Coronary artery (tissue), 2 donors: ENCODE results near the gene EFNA2.

Source experiments
- DNase-seq: peaks from one replicate; pipeline ENCODE4 v3.0.0-alpha.2; 2017; ENCODE audit warnings: low spot score
- H3K27ac ChIP-seq, 2 donors: fragments of 200-600 bp; sonication (generic); one replicate each; pipeline ENCODE4 v1.5.1; 2016 to 2019
- H3K4me3 ChIP-seq: fragments of 200-600 bp; sonication (generic); 2 replicates; pipeline ENCODE4 v1.5.1; 2016; ENCODE audit warnings: mild to moderate bottlenecking, moderate library complexity
- TF ChIP-seq, protein P1 (sequence below): fragments of 200-600 bp; sonication (generic); IDR thresholded peaks from one replicate; pipeline ENCODE4 v1.5.1; 2019; ENCODE audit warnings: antibody characterized with exemption

Gene EFNA2

DNA sequence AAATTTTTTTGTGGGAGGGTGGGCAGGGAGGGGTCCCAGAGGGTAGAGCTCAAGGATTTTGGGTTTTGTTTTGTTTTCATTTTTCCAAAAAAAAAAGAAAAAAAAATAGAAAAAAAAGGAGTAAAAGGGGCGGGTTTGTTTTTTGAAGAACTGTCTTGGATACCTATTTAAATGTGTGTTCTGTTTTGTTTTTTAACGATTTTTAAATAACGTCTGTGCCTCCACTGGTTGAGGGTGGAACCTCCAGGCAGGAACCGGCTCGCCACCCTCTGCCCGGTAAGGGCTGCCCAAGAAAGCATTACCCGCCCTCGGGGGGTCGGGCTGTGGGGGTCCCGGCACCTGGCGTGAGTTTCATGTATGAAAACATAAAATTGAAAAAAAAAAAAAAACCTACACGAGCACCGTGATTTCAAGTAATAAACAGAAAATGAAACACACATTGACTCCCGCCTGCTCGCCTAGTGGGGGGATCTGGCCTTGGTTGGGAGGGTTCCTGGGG lies 26.9 kb upstream of the EFNA2 start:
- Histone ChIP-seq H3K4me3 (peak overlapping the region; percentile 93), H3K27ac (peak overlapping the region; percentile 88 to 99)
- TF ChIP-seq, protein P1, sequence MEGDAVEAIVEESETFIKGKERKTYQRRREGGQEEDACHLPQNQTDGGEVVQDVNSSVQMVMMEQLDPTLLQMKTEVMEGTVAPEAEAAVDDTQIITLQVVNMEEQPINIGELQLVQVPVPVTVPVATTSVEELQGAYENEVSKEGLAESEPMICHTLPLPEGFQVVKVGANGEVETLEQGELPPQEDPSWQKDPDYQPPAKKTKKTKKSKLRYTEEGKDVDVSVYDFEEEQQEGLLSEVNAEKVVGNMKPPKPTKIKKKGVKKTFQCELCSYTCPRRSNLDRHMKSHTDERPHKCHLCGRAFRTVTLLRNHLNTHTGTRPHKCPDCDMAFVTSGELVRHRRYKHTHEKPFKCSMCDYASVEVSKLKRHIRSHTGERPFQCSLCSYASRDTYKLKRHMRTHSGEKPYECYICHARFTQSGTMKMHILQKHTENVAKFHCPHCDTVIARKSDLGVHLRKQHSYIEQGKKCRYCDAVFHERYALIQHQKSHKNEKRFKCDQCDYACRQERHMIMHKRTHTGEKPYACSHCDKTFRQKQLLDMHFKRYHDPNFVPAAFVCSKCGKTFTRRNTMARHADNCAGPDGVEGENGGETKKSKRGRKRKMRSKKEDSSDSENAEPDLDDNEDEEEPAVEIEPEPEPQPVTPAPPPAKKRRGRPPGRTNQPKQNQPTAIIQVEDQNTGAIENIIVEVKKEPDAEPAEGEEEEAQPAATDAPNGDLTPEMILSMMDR = no peak
- no peak for DNase-seq

GRCh38 chr19:1259206-1259875 lies 26.3 kb upstream of the EFNA2 start:
- H3K27ac ChIP-seq = peak overlapping the region; percentile 88 to 99
- H3K4me3 ChIP-seq = peak overlapping the region; percentile 93
- TF ChIP-seq, protein P1 = no peak
- peak; percentile 87 for DNase-seq

DNA sequence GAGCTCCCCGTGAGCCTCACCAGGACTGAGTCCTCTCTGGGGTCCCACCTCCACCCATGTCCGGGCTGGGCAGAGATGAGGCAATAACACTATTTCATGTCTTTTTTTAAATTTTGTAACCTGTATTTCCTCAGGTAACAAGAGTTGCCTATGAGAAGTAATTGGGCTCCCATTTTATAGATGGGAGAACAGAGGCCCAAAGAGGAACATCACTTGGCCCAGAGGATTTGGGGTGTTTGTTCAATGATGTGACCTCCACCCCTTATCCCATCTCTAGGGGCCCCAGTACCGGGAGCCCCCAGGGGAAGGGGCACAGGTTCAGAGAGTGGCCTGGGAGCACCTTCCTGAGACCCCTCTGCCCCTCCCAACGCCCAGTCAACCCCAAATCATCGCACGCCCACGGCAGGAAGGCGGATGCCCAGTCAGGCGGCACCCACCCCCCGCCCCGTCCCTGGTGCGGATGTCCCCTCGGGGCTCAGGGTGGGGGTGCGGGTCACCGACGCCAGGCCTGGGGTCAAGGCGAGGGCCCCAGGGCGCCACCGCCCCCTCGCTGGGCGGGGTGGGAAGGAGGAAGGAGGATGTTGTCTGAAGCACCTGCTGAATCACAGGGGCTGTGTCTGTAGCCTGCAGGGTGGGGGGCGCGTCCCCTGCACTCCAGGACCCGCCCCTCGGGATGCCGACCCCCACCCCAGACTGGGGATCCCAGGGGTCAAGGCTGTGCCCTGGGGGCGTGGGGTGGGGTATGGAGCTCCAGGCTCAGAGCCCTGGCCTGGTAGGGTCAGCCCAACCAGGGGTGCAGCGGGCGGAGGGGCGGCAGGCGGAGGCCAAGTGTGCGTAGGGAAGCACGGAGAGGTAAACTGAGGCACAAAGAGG lies 25.6 kb upstream of the EFNA2 start:
- TF ChIP-seq, protein P1 = no peak
- DNase-seq = peak; percentile 82
- H3K27ac ChIP-seq = peak overlapping the region; percentile 88 to 99
- peak overlapping the region; percentile 93 for H3K4me3 ChIP-seq

- Histone ChIP-seq H3K4me3 (peak overlapping the region; percentile 93), H3K27ac (peak overlapping the region; percentile 88 to 99)
- DNase-seq = peak; percentile 97
- TF ChIP-seq, protein P1 = no peak
These were observed 24.7 kb upstream of the EFNA2 start for GRCh38 chr19:1260749-1261537.

DNA sequence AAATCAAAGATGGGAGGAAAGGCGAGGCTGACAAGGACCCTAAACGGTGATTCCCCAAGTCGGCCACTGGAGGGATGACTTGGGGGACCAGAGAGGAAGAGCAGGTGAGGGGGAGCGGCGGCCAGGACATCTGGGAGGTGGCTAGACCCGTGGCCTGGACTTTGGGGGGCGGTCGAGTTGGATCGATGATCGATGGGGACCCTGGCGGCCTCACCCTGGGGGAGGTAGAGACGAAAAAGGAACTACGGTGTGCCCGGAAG lies 24.2 kb upstream of the EFNA2 start:
- Histone ChIP-seq H3K27ac (peak overlapping the region; percentile 78 to 99), H3K4me3 (peak overlapping the region; percentile 93)
- TF ChIP-seq, protein P1 = no peak
- no peak for DNase-seq

GRCh38 chr19:1261798-1262622 lies 23.7 kb upstream of the EFNA2 start:
- Histone ChIP-seq H3K4me3 (peak overlapping the region; percentile 93), H3K27ac (peak overlapping the region; percentile 78 to 99)
- TF ChIP-seq, protein P1 = no peak
- DNase-seq = peak; percentile 92
